ES-I3 (cell line): ENCODE measurements around the gene LPAR6.
A peak's percentile ranks its signal among the peaks of the same experiment; 100 is the strongest.
"Not testable (repeated sequence)": the region's sequence is repeated elsewhere in the genome, so short reads cannot be mapped to it uniquely, and the experiment has no call there.

ENCODE experiments used
- H3K36me3 ChIP-seq: 2 replicates; pipeline ENCODE4 v1.6.1; 2013; ENCODE audit warnings: mild to moderate bottlenecking, low read length, control low read depth, moderate library complexity; ENCODE audit not compliant: insufficient read depth
- H3K4me1 ChIP-seq: 2 replicates; pipeline ENCODE4 v1.6.1; 2013; ENCODE audit warnings: mild to moderate bottlenecking, control low read depth, low read length; ENCODE audit not compliant: insufficient read depth
- H3K9ac ChIP-seq: 2 replicates; pipeline ENCODE4 v1.6.1; 2013; ENCODE audit warnings: low read depth, mild to moderate bottlenecking, low read length, moderate library complexity
- H3K9me3 ChIP-seq: 2 replicates; pipeline ENCODE4 v1.6.1; 2013; ENCODE audit warnings: mild to moderate bottlenecking, low read length, moderate library complexity; ENCODE audit not compliant: control insufficient read depth, insufficient read depth

The LPAR6 gene

DNA sequence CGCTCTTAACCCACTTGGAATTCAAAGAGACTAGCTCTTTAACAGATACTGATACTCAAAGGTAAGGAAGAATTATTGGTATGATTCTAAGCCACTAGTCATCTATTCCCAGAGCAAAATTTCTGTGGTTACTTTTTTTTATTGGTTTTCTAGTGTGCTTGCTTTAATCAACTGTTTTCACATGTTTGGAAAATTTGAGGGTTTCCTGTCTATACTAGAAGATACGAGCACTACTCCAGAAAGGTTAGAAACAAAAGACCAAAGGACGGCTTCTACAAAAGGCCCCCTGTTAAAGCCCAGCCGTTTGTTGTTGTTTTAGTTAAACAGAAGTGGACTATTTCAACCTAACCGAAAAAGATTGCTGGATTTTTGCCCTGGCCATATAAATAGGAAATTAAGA lies 18.5 kb upstream of the LPAR6 start:
- no peaks in the 10 kb centered on the region for H3K9me3 ChIP-seq
- no peak overlapping the region for H3K9ac ChIP-seq
- no peaks in the 10 kb centered on the region for H3K4me1 ChIP-seq
- H3K36me3 ChIP-seq = no peaks in the 10 kb centered on the region

DNA sequence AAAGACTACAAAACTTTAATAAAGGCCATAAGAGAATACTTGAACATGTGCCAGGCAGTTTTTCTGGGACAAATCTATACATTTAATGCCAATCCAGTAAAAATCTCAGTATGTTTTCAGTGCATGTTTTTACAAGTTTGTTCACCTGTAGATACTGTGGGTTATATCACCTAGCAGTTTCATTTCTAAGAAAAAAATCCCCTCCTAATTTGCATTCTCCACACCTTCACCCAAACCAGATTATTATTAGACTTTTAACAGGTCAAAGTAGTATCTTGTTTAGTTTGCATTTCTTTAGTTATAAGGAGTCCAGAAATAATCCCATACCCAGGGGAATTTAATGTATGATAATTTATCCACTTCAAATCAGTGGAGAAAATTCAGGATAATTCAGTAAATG lies 17.0 kb upstream of the LPAR6 start:
- Histone ChIP-seq H3K9me3 (no peaks in the 10 kb centered on the region), H3K4me1 (no peaks in the 10 kb centered on the region), H3K9ac (no peak overlapping the region), H3K36me3 (no peaks in the 10 kb centered on the region)

DNA sequence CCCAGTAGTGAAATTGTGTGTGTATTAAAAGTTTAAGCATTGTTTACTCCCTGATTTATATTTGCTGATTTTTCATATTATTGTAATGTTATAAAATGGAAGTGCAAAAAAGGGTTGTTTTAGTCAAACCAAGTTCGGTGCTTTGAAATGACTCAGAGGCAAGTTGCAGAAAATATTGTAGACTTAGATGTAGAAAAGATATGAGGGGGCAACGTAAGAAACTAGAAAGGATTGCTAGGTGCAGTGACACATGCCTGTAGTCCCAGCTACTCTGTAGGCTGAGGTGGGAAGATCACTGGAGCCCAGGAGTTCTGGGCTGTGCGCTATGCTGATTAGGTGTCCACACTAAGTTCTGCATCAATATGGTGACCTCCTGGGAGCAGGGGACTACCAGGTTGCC lies 16.1 kb upstream of the LPAR6 start:
- Histone ChIP-seq H3K4me1 (no peaks in the 10 kb centered on the region), H3K9me3 (no peaks in the 10 kb centered on the region), H3K36me3 (no peaks in the 10 kb centered on the region), H3K9ac (no peak overlapping the region)

- H3K9me3 ChIP-seq, H3K36me3 ChIP-seq, H3K9ac ChIP-seq, H3K4me1 ChIP-seq: not testable (repeated sequence)
These were observed 13.9 kb upstream of the LPAR6 start for GRCh38 chr13:48426755-48427298.

DNA sequence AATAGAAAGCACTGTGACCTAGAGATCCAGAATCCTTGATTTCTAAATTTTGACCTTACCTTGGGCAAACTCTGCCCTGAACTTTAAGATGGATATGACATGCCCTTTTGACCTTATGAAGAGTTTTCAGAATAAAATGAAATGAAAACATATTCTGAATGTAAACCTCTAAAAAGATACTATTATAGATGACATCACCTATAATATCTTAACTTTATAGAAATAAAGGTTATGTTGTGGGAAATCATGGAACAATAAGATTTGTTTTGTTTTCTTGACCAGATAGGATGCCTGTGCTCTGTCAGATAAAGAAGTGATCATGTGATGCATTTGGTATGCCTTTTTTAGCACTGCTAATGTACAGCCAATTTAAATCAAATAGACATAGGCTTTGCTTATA lies 13.1 kb upstream of the LPAR6 start:
- no peak overlapping the region for H3K9ac ChIP-seq
- H3K36me3 ChIP-seq = no peaks in the 10 kb centered on the region
- H3K4me1 ChIP-seq = no peaks in the 10 kb centered on the region
- H3K9me3 ChIP-seq = no peaks in the 10 kb centered on the region

DNA sequence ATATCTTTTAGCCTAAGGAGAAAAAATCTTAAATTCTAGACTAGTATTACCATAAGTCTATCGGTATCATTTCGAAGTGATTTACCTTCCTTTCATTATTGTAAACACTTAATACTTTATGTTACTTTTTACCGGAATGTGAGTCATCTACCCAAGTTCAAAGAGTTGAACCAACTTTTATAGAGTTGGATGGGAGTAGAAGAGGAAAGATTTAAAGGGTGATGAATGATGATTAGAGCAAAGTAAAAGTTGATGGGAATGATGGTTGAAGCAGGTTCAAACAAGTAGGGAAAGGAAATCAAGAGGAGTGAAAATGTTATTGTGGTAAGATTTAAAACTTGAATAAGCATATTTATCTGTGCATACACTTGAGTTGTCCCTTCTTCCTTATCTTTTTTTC lies 11.3 kb upstream of the LPAR6 start:
- H3K9ac ChIP-seq = no peak overlapping the region
- H3K9me3 ChIP-seq = no peaks in the 10 kb centered on the region
- H3K36me3 ChIP-seq = no peaks in the 10 kb centered on the region
- H3K4me1 ChIP-seq = no peaks in the 10 kb centered on the region

DNA sequence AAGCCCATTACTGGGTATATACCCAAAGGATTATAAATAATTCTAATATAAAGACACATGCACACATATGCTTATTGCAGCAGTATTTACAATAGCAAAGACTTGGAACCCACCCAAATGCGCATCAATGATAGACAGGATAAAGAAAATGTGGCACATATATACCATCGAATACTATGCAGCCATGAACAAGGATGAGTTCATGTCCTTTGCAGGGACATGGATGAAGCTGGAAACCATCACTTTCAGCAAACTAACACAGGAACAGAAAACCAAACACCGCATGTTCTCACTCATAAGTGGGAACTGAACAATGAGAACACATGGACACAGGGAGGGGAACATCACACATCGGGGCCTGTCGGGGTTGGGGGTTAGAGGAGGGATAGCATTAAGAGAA lies 9.1 kb upstream of the LPAR6 start:
- not testable (repeated sequence) for H3K9ac ChIP-seq, H3K9me3 ChIP-seq, H3K4me1 ChIP-seq, H3K36me3 ChIP-seq

- Histone ChIP-seq H3K9ac (no peak overlapping the region), H3K9me3 (no peaks in the 10 kb centered on the region), H3K36me3 (no peaks in the 10 kb centered on the region; the same call in 1 of the 2 replicates), H3K4me1 (no peaks in the 10 kb centered on the region)
These were observed 2.6 kb upstream of the LPAR6 start for GRCh38 chr13:48415516-48415915.

DNA sequence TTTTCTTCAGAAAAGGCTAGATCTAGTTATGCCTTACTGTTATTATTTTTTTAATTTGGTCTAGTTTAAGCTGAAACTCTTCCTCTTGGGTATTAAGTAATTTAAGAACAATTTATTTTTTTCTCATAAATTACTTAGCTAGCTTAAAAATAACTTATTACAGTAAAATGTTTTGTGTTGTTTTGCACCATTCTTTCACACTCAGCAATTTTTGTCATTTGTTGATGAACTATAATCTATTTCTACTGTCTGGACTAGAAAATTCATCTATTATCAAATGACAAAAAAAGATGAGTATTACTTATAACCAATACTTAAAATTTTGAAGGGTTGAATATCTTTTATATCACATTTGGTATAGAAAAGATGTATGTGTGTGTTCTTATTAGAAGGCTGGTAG lies 1.6 kb upstream of the LPAR6 start:
- Histone ChIP-seq H3K9me3 (no peaks in the 10 kb centered on the region), H3K9ac (no peak overlapping the region), H3K36me3 (no peaks in the 10 kb centered on the region; the same call in 1 of the 2 replicates), H3K4me1 (peaks cover 3% of the 10 kb centered on the region; the same call in 1 of the 2 replicates)

GRCh38 chr13:48411841-48412531 lies 927 bp downstream of the LPAR6 start:
- Histone ChIP-seq H3K9me3 (no peaks in the 10 kb centered on the region), H3K4me1 (peaks cover 3% of the 10 kb centered on the region; the same call in 1 of the 2 replicates), H3K9ac (peak overlapping the region; percentile 70), H3K36me3 (no peaks in the 10 kb centered on the region; the same call in 1 of the 2 replicates)

DNA sequence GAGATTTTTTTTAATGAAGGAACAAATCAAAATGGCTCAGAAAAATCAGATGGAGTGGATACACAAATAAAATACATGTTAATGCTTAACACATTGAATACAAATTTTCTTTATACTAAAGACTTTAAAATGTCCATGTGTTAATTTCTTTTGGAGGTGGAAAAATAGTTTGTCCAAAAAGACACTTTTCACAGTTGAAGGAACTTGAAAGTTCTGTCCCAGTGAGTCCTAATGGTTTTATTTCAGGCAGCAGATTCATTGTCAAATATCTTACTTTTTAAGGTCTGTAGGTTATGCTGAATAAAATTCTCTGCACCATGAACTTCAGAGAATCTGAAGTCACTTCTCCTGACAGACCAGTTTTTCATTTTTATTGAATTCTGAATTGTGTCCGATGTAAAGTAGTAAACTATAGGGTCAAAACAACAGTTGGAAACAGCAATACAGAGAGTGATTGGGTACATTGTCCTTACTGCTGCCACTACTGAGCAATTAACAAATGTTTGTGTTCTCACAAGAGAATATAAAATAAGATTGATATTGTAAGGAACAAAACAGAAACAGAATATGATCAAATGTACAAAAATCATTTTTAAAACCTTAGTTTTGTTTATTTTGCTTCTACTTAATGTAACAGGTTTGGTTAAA lies 1.6 kb downstream of the LPAR6 start:
- no peaks in the 10 kb centered on the region for H3K9me3 ChIP-seq
- peak overlapping the region; percentile 70 for H3K9ac ChIP-seq
- H3K36me3 ChIP-seq = no peaks in the 10 kb centered on the region; the same call in 1 of the 2 replicates
- peaks cover 3% of the 10 kb centered on the region; the same call in 1 of the 2 replicates for H3K4me1 ChIP-seq

GRCh38 chr13:48410199-48410598 lies 2.7 kb downstream of the LPAR6 start:
- H3K9ac ChIP-seq = peak overlapping the region; percentile 13; the same call in 1 of the 2 replicates
- peaks cover 3% of the 10 kb centered on the region; the same call in 1 of the 2 replicates for H3K4me1 ChIP-seq
- H3K9me3 ChIP-seq = no peaks in the 10 kb centered on the region
- H3K36me3 ChIP-seq = no peaks in the 10 kb centered on the region; the same call in 1 of the 2 replicates

GRCh38 chr13:48405875-48406274 lies 7.0 kb downstream of the LPAR6 start:
- H3K4me1 ChIP-seq = peaks cover 3% of the 10 kb centered on the region; the same call in 1 of the 2 replicates
- no peaks in the 10 kb centered on the region for H3K9me3 ChIP-seq
- H3K9ac ChIP-seq = no peak overlapping the region
- H3K36me3 ChIP-seq = no peaks in the 10 kb centered on the region; the same call in 1 of the 2 replicates

DNA sequence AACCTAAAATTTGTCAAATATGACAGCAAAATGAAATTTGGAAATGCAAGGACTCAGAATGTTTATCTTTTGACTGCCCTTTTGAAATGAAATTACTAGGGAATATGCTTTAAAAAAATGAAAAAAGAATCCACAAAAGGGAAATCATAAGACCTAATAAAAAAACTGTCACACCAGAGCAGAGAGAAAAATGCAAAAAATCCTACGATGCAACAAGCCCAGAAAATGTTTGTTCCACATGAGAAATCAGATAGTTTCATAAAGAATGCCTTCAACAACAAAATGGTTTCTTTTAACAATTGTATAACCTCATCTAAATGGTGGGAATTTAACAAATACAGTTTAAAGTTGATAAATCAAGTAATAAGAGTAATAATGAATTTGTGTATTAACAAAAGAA lies 8.0 kb downstream of the LPAR6 start:
- H3K9me3 ChIP-seq = no peaks in the 10 kb centered on the region
- no peaks in the 10 kb centered on the region for H3K4me1 ChIP-seq
- no peak overlapping the region for H3K9ac ChIP-seq
- H3K36me3 ChIP-seq = no peaks in the 10 kb centered on the region; the same call in 1 of the 2 replicates

- no peaks in the 10 kb centered on the region for H3K4me1 ChIP-seq
- no peaks in the 10 kb centered on the region; the same call in 1 of the 2 replicates for H3K36me3 ChIP-seq
- H3K9me3 ChIP-seq = no peaks in the 10 kb centered on the region
- H3K9ac ChIP-seq = no peak overlapping the region
These were observed 9.0 kb downstream of the LPAR6 start for GRCh38 chr13:48403913-48404312.
